CD14-positive monocyte (primary cell): ENCODE results near the gene ZBTB39. TPM values are rescaled to one million over a fixed set of nuclear protein-coding genes. Genes with fewer than 3 reads are reported as not detected.
"Not testable (repeated sequence)": the region's sequence is repeated elsewhere in the genome, so short reads cannot be mapped to it uniquely, and the experiment has no call there.

Experiments
- DNase-seq, 3 donors: peaks; one replicate each; pipeline ENCODE4 v3.0.0-alpha.2; 2011 to 2022
- H2AFZ ChIP-seq: 2 replicates; pipeline ENCODE4 v1.6.0; 2012; ENCODE audit warnings: mild to moderate bottlenecking, low read depth, low read length, inconsistent platforms; ENCODE audit not compliant: insufficient read depth, poor library complexity, severe bottlenecking
- H3K27ac ChIP-seq, 2 donors: 1 replicate in 1 of 2; 2 replicates in 1 of 2; pipeline ENCODE4 v1.5.1; 2012 to 2013; ENCODE audit warnings: low read length in 2 of 2, control low read depth in 1 of 2, inconsistent platforms in 1 of 2, low read depth in 1 of 2, mild to moderate bottlenecking in 1 of 2
- H3K27me3 ChIP-seq, 2 donors: one replicate each; pipeline versions ENCODE4 v1.6.0 to v1.6.1; 2011 to 2013; ENCODE audit warnings: low read length in 2 of 2; ENCODE audit not compliant: control insufficient read depth in 2 of 2, insufficient read depth in 2 of 2
- H3K36me3 ChIP-seq, 2 donors: replicated peaks in 1 of 2; 1 replicate in 1 of 2; 2 replicates in 1 of 2; pipeline versions ENCODE4 v1.5.1 to v1.6.1; 2012 to 2013; ENCODE audit warnings: low read length in 2 of 2, control low read depth in 1 of 2, inconsistent platforms in 1 of 2, mild to moderate bottlenecking in 1 of 2; ENCODE audit not compliant: insufficient read depth in 2 of 2, control insufficient read depth in 1 of 2
- H3K4me1 ChIP-seq, 2 donors: 1 replicate in 1 of 2; 2 replicates in 1 of 2; pipeline versions ENCODE4 v1.5.1 to v1.6.1; 2012 to 2013; ENCODE audit warnings: low read length in 2 of 2, control low read depth in 1 of 2, inconsistent platforms in 1 of 2, mild to moderate bottlenecking in 1 of 2, moderate library complexity in 1 of 2; ENCODE audit not compliant: insufficient read depth in 2 of 2, control insufficient read depth in 1 of 2
- H3K4me2 ChIP-seq: replicated peaks from 2 replicates; pipeline ENCODE3; 2012; ENCODE audit warnings: low read length, moderate library complexity, mild to moderate bottlenecking; ENCODE audit not compliant: poor library complexity, severe bottlenecking; ENCODE audit errors: extremely low read depth
- H3K4me3 ChIP-seq, 3 experiments: fragments of 200-600 bp in 1 of 3; sonication (generic) in 1 of 3; replicated peaks in 1 of 3; 1 replicate in 2 of 3; 2 replicates in 1 of 3; pipeline ENCODE4 v1.5.1; 2011 to 2013; ENCODE audit warnings: low read length in 3 of 3, mild to moderate bottlenecking in 3 of 3, control low read depth in 2 of 3, low read depth in 2 of 3, inconsistent platforms in 1 of 3, moderate library complexity in 1 of 3
- H3K79me2 ChIP-seq: 2 replicates; pipeline ENCODE4 v1.6.0; 2012; ENCODE audit warnings: mild to moderate bottlenecking, control low read depth, inconsistent platforms, low read length, moderate library complexity; ENCODE audit not compliant: insufficient read depth
- H3K9ac ChIP-seq: 2 replicates; pipeline ENCODE4 v1.6.0; 2017; ENCODE audit warnings: low read length, mild to moderate bottlenecking; ENCODE audit not compliant: insufficient read depth, poor library complexity, severe bottlenecking
- H3K9me3 ChIP-seq, 2 donors: replicated peaks in 1 of 2; 1 replicate in 1 of 2; 2 replicates in 1 of 2; pipeline versions ENCODE4 v1.5.1 to v1.6.1; 2012 to 2013; ENCODE audit warnings: low read length in 2 of 2, control low read depth in 1 of 2; ENCODE audit not compliant: control insufficient read depth in 1 of 2, insufficient read depth in 1 of 2
- H4K20me1 ChIP-seq: 2 replicates; pipeline ENCODE4 v1.6.0; 2012; ENCODE audit warnings: mild to moderate bottlenecking, low read length, control low read depth, moderate library complexity; ENCODE audit not compliant: insufficient read depth
- H3K27ac Mint-ChIP-seq, 7 donors: one replicate each; pipeline ENCODE4 v1.8.0; 2020; ENCODE audit warnings: mild to moderate bottlenecking in 7 of 7, mixed read lengths in 7 of 7, moderate library complexity in 6 of 7, inconsistent platforms in 2 of 7
- H3K27me3 Mint-ChIP-seq, 3 donors: one replicate each; pipeline ENCODE4 v1.8.0; 2021 to 2022; ENCODE audit warnings: low read depth in 3 of 3, mild to moderate bottlenecking in 3 of 3, mixed read lengths in 3 of 3, moderate library complexity in 3 of 3, inconsistent platforms in 1 of 3
- H3K36me3 Mint-ChIP-seq, 2 donors: one replicate each; pipeline ENCODE4 v1.8.0; 2020; ENCODE audit warnings: mixed read lengths in 2 of 2, inconsistent platforms in 1 of 2, mild to moderate bottlenecking in 1 of 2
- H3K4me1 Mint-ChIP-seq: one replicate; pipeline ENCODE4 v1.8.0; 2020; ENCODE audit warnings: mild to moderate bottlenecking, mixed read lengths
- H3K4me3 Mint-ChIP-seq, 2 donors: one replicate each; pipeline ENCODE4 v1.8.0; 2020; ENCODE audit warnings: mild to moderate bottlenecking in 2 of 2, mixed read lengths in 2 of 2, moderate library complexity in 1 of 2
- H3K9me3 Mint-ChIP-seq, 7 donors: one replicate each; pipeline ENCODE4 v1.8.0; 2020 to 2022; ENCODE audit warnings: mixed read lengths in 7 of 7, mild to moderate bottlenecking in 6 of 7, moderate library complexity in 6 of 7, inconsistent platforms in 2 of 7
- WGBS: methylation state at CpG from one replicate; pipeline ENCODE4 v1.1.5; 2013; ENCODE audit warnings: missing lambda C conversion rate; ENCODE audit not compliant: insufficient coverage; 5-methylcytosine and 5-hydroxymethylcytosine counted together
- intact Hi-C, 2 donors: fragments of 100-400 bp; cut with micrococcal nuclease; formaldehyde crosslinking; loops; one replicate each; pipeline versions ENCODE4 v1.15.0 to v1.15.1; 2023
- polyA plus RNA-seq, 3 donors: library from polyadenylated mRNA; depleted of rRNA in 1 of 3; unstranded in 2 of 3; stranded (reverse) in 1 of 3; fragments of 300-500 nt in 2 of 3; fragments of >200 nt in 1 of 3; fragmentation: Illumina TruSeq in 2 of 3; gene quantifications; 1 replicate in 2 of 3; 2 replicates in 1 of 3; pipeline ENCODE4 v1.2.3, GENCODE V29; 2012 to 2021
- TF ChIP-seq, protein P1 (sequence below): fragments of 200-600 bp; IDR thresholded peaks from one replicate; pipeline ENCODE4 v1.8.0; 2022; ENCODE audit warnings: antibody characterized with exemption, mild to moderate bottlenecking

The ZBTB39 gene
- polyA plus RNA-seq, 3 donors, result 0.65 to 3.7 (median 1.2) TPM

DNA sequence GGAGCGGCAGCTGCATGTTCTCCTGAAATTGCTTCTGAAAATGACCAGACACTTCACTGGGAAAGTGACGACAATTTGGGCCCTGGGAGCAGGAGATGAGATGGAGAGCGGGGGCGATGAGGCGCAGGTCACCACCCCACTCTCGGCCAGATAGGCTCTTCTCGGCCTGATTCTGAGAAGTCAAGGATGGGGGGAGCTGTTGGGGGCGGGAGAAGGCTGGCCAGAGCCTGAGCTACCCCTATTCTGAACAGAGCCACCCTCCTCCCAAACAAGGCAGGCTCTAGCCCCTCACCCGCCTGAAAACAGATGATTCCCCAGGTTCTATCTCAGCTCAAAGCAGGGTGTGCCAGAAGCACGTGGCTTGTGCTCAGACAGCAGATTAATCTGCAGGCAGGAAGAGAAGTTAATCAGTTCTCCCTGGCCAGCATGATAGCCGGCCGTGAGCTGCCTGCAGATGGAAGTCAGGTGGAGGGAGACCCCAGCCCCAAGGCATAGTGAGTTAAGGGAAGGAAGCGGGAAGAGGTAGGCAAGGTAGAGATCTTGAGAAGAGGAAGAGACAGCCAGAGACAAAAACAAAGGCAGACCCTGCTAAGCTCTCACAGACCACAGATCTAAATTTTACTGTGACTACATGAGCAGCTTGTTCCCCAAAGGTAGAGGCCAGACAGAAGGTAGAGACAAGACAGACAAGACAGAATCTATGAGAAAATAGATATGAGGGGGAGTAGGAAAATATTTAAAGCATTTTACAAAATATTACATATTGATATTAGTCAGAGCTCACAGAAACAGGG is 20.9 kb upstream of the ZBTB39 start:
- Histone ChIP-seq H3K4me3 (no peak overlapping the region), H4K20me1 (no peaks in the 10 kb centered on the region), H3K9ac (no peak overlapping the region), H3K79me2 (no peaks in the 10 kb centered on the region), H3K4me2 (no peak overlapping the region), H3K27me3 (no peaks in the 10 kb centered on the region), H3K4me1 (peaks cover 11% of the 10 kb centered on the region in 2 donors), H2AFZ (no peak overlapping the region), H3K36me3 (no peaks in the 10 kb centered on the region), H3K27ac (no peak overlapping the region), H3K9me3 (no peaks in the 10 kb centered on the region)
- 62% methylated on average over 10 of the region's 13 CpGs for WGBS
- H3K27ac Mint-ChIP-seq, result no peak overlapping the region
- H3K9me3 Mint-ChIP-seq, result no peaks in the 10 kb centered on the region
- H3K4me1 Mint-ChIP-seq, result peaks cover 12% of the 10 kb centered on the region
- TF ChIP-seq, protein P1, sequence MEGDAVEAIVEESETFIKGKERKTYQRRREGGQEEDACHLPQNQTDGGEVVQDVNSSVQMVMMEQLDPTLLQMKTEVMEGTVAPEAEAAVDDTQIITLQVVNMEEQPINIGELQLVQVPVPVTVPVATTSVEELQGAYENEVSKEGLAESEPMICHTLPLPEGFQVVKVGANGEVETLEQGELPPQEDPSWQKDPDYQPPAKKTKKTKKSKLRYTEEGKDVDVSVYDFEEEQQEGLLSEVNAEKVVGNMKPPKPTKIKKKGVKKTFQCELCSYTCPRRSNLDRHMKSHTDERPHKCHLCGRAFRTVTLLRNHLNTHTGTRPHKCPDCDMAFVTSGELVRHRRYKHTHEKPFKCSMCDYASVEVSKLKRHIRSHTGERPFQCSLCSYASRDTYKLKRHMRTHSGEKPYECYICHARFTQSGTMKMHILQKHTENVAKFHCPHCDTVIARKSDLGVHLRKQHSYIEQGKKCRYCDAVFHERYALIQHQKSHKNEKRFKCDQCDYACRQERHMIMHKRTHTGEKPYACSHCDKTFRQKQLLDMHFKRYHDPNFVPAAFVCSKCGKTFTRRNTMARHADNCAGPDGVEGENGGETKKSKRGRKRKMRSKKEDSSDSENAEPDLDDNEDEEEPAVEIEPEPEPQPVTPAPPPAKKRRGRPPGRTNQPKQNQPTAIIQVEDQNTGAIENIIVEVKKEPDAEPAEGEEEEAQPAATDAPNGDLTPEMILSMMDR, result no peak
- intact Hi-C loops, result no loop called here
- no peak for DNase-seq
- peaks cover 2 to 3% (median 3%) of the 10 kb centered on the region in 3 donors for H3K27me3 Mint-ChIP-seq
- H3K4me3 Mint-ChIP-seq, result peak overlapping the region in 1 of 2 donors; percentile 36
- H3K36me3 Mint-ChIP-seq, result no peaks in the 10 kb centered on the region

DNA sequence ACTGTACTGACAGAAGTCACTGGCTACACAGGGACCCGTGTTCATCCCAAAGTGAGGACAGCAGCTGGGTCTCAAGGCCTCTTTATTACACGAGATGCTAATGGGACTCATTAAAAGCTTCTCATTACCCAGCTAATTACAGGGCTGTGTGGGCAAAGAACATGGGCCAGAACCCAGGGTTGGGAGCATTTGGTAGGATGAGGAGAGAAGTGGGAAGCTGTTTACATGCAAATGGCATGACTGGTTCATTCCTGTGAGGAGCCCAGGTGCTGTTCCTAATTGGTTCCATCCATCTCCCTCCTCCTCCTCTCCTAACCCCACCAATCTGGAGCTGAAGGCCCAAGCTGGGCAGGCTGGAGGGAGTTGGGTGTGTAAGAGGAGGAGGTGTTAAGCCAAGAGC is 18.9 kb upstream of the ZBTB39 start:
- Mint-ChIP-seq H3K36me3 (no peaks in the 10 kb centered on the region), H3K4me3 (no peak overlapping the region), H3K27ac (no peak overlapping the region), H3K27me3 (peaks cover 2 to 3% (median 3%) of the 10 kb centered on the region in 3 donors), H3K4me1 (peaks cover 8% of the 10 kb centered on the region), H3K9me3 (no peaks in the 10 kb centered on the region)
- H3K79me2 ChIP-seq, result no peaks in the 10 kb centered on the region
- H3K27ac ChIP-seq, result no peak overlapping the region
- no peaks in the 10 kb centered on the region for H4K20me1 ChIP-seq
- no CpG with 5 or more reads among the region's 2 CpGs for WGBS
- no peaks in the 10 kb centered on the region for H3K36me3 ChIP-seq
- H3K4me2 ChIP-seq, result no peak overlapping the region
- no peak overlapping the region for H3K9ac ChIP-seq
- H3K4me1 ChIP-seq, result peaks cover 5 to 7% of the 10 kb centered on the region in 2 donors
- H2AFZ ChIP-seq, result no peak overlapping the region
- no peak overlapping the region for H3K4me3 ChIP-seq
- TF ChIP-seq, protein P1, result no peak
- no peaks in the 10 kb centered on the region for H3K9me3 ChIP-seq
- intact Hi-C loops, result no loop called here
- no peaks in the 10 kb centered on the region for H3K27me3 ChIP-seq
- no peak for DNase-seq

DNA sequence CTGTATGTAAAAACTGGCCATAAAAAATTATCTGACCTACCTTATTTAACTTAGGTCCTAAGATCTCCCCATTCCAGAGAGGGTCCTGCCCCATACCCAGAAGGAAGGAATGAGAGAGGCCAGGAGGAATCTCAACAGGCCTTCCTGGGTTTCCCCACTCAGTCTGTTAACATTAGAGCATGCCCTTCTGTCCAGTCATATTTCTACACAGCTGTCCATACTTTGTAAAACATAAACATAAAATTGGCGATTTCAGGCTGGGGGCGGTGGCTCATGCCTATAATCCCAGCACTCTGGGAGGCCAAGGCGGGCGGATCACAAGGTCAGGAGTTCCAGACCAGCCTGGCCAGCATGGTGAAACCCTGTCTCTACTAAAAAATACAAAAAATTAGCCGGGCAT is 16.0 kb upstream of the ZBTB39 start:
- peaks cover 11% of the 10 kb centered on the region for H3K4me1 Mint-ChIP-seq
- H3K27me3 Mint-ChIP-seq, H3K9ac ChIP-seq, H3K4me2 ChIP-seq, H3K79me2 ChIP-seq, H2AFZ ChIP-seq, H3K9me3 ChIP-seq, DNase-seq, H3K27me3 ChIP-seq, intact Hi-C loops, H3K27ac Mint-ChIP-seq, H3K9me3 Mint-ChIP-seq, H3K27ac ChIP-seq, H3K36me3 ChIP-seq, H4K20me1 ChIP-seq, H3K4me3 ChIP-seq, H3K36me3 Mint-ChIP-seq, H3K4me3 Mint-ChIP-seq: not testable (repeated sequence)
- peaks cover 9 to 12% of the 10 kb centered on the region in 2 donors for H3K4me1 ChIP-seq
- 94% methylated on average over 4 of the region's 5 CpGs for WGBS
